Mucosa of descending colon (tissue), 3 donors: ENCODE data around the gene ATP5MC2. TPM values are rescaled to one million over a fixed set of nuclear protein-coding genes. Genes with fewer than 3 reads are reported as not detected.

Source experiments
- ATAC-seq: fragments of 200-7000 bp; cut with Tn5 transposase; one replicate; pipeline ENCODE4 v1.9.1; 2020; ENCODE audit warnings: mild to moderate bottlenecking, moderate library complexity
- DNase-seq, 3 donors: peaks; one replicate each; pipeline ENCODE4 v3.0.0-alpha.2; 2020
- H3K36me3 ChIP-seq: fragments of 200-600 bp; one replicate; pipeline ENCODE4 v1.8.0; 2021; ENCODE audit warnings: low read depth, mild to moderate bottlenecking
- H3K4me1 ChIP-seq: fragments of 200-600 bp; one replicate; pipeline ENCODE4 v1.8.0; 2021; ENCODE audit warnings: low read depth, mild to moderate bottlenecking
- H3K4me3 ChIP-seq: fragments of 200-600 bp; one replicate; pipeline ENCODE4 v1.8.0; 2021; ENCODE audit warnings: mild to moderate bottlenecking
- H3K9me3 ChIP-seq: fragments of 200-600 bp; one replicate; pipeline ENCODE4 v1.8.0; 2021; ENCODE audit warnings: mild to moderate bottlenecking
- CTCF ChIP-seq: fragments of 200-600 bp; IDR thresholded peaks from one replicate; pipeline ENCODE4 v1.8.0; 2022; ENCODE audit warnings: antibody characterized with exemption, mild to moderate bottlenecking
- intact Hi-C, 2 donors: fragments of 100-400 bp; cut with DNase I in 1 of 2; cut with micrococcal nuclease in 1 of 2; formaldehyde crosslinking; loops; one replicate each; pipeline versions ENCODE4 v1.11.0 to v1.11.1; 2022; cut with DNase I, micrococcal nuclease
- total RNA-seq, 3 donors: library from RNA; stranded (reverse); fragmentation: NEBNext Ultra II Directional in 2 of 3; extraction: Animal tissue kit (Norgen Biotek cat#: 25700) in 2 of 3; gene quantifications; one replicate each; pipeline versions ENCODE4 v1.2.1 to v1.2.4, GENCODE V29; 2021 to 2023
- donor health status: DM: no; HTN: no; CAD: no; lungs with moderate emphysema.
- donor health status: DM: no; HTN: no; CAD: no.
- donor health status: DM: no; HTN: yes; CAD: no.

ATP5MC2 gene
- total RNA-seq, 3 donors from 2014 or later, result 328 to 354 (median 349) TPM

DNA sequence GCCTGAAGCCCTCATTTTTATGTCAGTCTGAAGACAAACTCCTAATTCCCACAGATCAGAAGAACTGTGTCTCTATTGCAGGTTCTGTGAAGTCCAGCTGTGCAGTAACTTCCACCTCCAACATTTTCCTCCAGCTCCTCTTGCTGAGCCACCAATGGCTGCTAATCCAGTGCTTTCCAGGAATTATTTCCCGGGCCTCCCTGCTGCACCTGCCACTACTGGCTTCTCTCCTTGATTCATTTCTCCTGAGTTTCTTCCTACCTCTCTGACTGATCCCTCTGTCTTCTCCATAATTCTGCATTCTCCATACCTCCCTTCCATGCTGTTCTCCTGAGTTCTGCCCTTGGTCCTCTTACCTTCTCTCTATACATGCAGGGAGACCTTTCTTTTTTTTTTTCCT lies 30.2 kb upstream of the ATP5MC2 start:
- TF ChIP-seq CTCF, result no peak
- no peaks in the 10 kb centered on the region for H3K36me3 ChIP-seq
- H3K4me3 ChIP-seq, result no peak overlapping the region
- H3K4me1 ChIP-seq, result no peaks in the 10 kb centered on the region
- DNase-seq (no peak), ATAC-seq (no peak)
- intact Hi-C loops, result no loop called here
- no peaks in the 10 kb centered on the region for H3K9me3 ChIP-seq

GRCh38 chr12:53703756-53704155 lies 27.9 kb upstream of the ATP5MC2 start:
- H3K4me3 ChIP-seq, result no peak overlapping the region
- ATAC-seq (no peak), DNase-seq (no peak)
- no peaks in the 10 kb centered on the region for H3K36me3 ChIP-seq
- TF ChIP-seq CTCF, result no peak
- no peaks in the 10 kb centered on the region for H3K9me3 ChIP-seq
- intact Hi-C loops, result loop anchor here (5.0 kb wide), 1 partner anchor 39 kb away; no protein-coding TSS in a partner anchor
- no peaks in the 10 kb centered on the region for H3K4me1 ChIP-seq

- peak; percentile 93 for ATAC-seq
- Histone ChIP-seq H3K36me3 (no peaks in the 10 kb centered on the region), H3K4me1 (no peaks in the 10 kb centered on the region), H3K9me3 (no peaks in the 10 kb centered on the region), H3K4me3 (no peak overlapping the region)
- DNase-seq, result peak; percentile 61 to 89 (median 89)
- peak; percentile 85 for TF ChIP-seq CTCF
- intact Hi-C loops, result loop anchor here (5.0 kb wide), 1 partner anchor 41 kb away; no protein-coding TSS in a partner anchor
These were observed 25.8 kb upstream of the ATP5MC2 start for GRCh38 chr12:53701518-53702264.

DNA sequence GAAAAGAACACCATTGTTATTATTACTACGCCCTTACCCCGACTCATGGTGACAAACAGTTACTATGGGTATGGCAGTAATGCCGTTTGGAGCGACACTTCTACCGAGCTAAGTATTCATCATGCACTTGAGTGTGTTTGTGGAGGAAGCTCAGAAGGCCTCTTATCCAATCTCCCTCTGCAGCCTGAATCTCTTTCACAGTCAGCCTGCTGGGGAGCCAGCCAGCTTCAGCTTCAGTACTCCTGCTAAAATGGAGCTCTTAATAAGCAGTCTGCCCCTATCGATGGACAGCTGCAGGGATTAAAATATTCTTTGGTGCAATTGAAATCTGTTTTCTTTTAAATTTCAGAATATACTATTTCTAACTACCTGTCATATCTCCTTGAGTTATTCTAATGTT lies 24.7 kb upstream of the ATP5MC2 start:
- ATAC-seq (no peak), DNase-seq (no peak)
- TF ChIP-seq CTCF, result no peak
- intact Hi-C loops, result loop anchor here (5.0 kb wide), 1 partner anchor 42 kb away; no protein-coding TSS in a partner anchor
- H3K4me3 ChIP-seq, result no peak overlapping the region
- no peaks in the 10 kb centered on the region for H3K9me3 ChIP-seq
- no peaks in the 10 kb centered on the region for H3K36me3 ChIP-seq
- H3K4me1 ChIP-seq, result peaks cover 5% of the 10 kb centered on the region

GRCh38 chr12:53699678-53700025 lies 23.8 kb upstream of the ATP5MC2 start:
- DNase-seq, result no peak
- TF ChIP-seq CTCF, result no peak
- no peak overlapping the region for H3K4me3 ChIP-seq
- no peaks in the 10 kb centered on the region for H3K36me3 ChIP-seq
- H3K4me1 ChIP-seq, result peaks cover 8% of the 10 kb centered on the region
- intact Hi-C loops, result loop anchor here (5.0 kb wide), 1 partner anchor 43 kb away; no protein-coding TSS in a partner anchor
- no peaks in the 10 kb centered on the region for H3K9me3 ChIP-seq
- no peak for ATAC-seq
